NCI-H2107 (cell line): ENCODE results near the gene TJP2.

Experiments
- DNase-seq: peaks from one replicate; lab custom pipeline; 2025; lab: John Stamatoyannopoulos, UW

TJP2 gene

GRCh38 chr9:69234683-69235082 is 60.6 kb downstream of the TJP2 start:
- DNase-seq: no peak

- no peak for DNase-seq
Measured at GRCh38 chr9:69236188-69236587, 62.1 kb downstream of the TJP2 start.

- no peak for DNase-seq
Measured at GRCh38 chr9:69237702-69238295, 63.7 kb downstream of the TJP2 start.

GRCh38 chr9:69243116-69243515 is 69.0 kb downstream of the TJP2 start:
- DNase-seq: no peak

- no peak for DNase-seq
Measured at GRCh38 chr9:69246629-69247028, 72.6 kb downstream of the TJP2 start.

GRCh38 chr9:69248005-69248404 is 73.9 kb downstream of the TJP2 start:
- DNase-seq: no peak

- no peak for DNase-seq
Measured at GRCh38 chr9:69249337-69249736, 75.3 kb downstream of the TJP2 start.

- no peak for DNase-seq
Measured at GRCh38 chr9:69250681-69251080, 76.6 kb downstream of the TJP2 start.

GRCh38 chr9:69252436-69252835 is 78.4 kb downstream of the TJP2 start:
- no peak for DNase-seq

GRCh38 chr9:69253057-69253456 is 79.0 kb downstream of the TJP2 start:
- DNase-seq: no peak

GRCh38 chr9:69254223-69254622 is 80.1 kb downstream of the TJP2 start:
- no peak for DNase-seq

GRCh38 chr9:69255591-69255990 is 81.5 kb downstream of the TJP2 start:
- no peak for DNase-seq

GRCh38 chr9:69258551-69258950 is 84.5 kb downstream of the TJP2 start:
- no peak for DNase-seq

GRCh38 chr9:69260161-69260560 is 86.1 kb downstream of the TJP2 start:
- DNase-seq: no peak

- no peak for DNase-seq
Measured at GRCh38 chr9:69261636-69262035, 87.6 kb downstream of the TJP2 start.

- DNase-seq: no peak
Measured at GRCh38 chr9:69264526-69264925, 90.4 kb downstream of the TJP2 start.

- DNase-seq: no peak
Measured at GRCh38 chr9:69265891-69266290, 91.8 kb downstream of the TJP2 start.

- no peak for DNase-seq
Measured at GRCh38 chr9:69272212-69272611, 98.1 kb downstream of the TJP2 start.

GRCh38 chr9:69273161-69273560 is 99.1 kb downstream of the TJP2 start:
- no peak for DNase-seq

GRCh38 chr9:69276775-69277174 is 102.7 kb downstream of the TJP2 start:
- DNase-seq: no peak

GRCh38 chr9:69279084-69279731 is 105.1 kb downstream of the TJP2 start:
- no peak for DNase-seq

- DNase-seq: no peak
Measured at GRCh38 chr9:69279733-69280132, 105.7 kb downstream of the TJP2 start.

- no peak for DNase-seq
Measured at GRCh38 chr9:69283003-69283402, 108.9 kb downstream of the TJP2 start.

- DNase-seq: no peak
Measured at GRCh38 chr9:69292078-69292477, 118.0 kb downstream of the TJP2 start.
